ENCODE measurements around the gene AKR1C4.
"Not testable (repeated sequence)": the region's sequence is repeated elsewhere in the genome, so short reads cannot be mapped to it uniquely, and the experiment has no call there.

The AKR1C4 gene

GRCh38 chr10:5209776-5210175, 13.1 kb downstream of the AKR1C4 start:
- DNase-seq: not testable (repeated sequence)

DNA sequence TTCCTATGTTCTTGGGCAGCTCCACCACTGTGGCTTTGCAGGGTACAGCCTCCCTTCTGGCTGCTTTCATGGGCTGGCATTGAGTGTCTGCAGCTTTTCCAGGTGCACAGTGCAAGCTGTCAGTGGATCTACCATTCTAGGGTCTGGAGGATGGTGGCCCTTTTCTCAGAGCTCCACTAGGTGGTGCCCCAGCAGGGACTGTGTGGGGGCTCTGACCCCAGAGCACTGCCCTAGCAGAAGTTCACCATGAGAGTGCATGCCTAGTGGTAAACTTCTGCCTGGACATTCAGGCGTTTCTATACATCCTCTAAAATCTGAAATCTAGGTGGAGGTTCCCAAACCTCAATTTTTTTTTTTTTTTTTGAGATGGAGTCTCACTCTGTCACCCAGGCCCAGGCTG, 13.6 kb downstream of the AKR1C4 start:
- not testable (repeated sequence) for DNase-seq

DNA sequence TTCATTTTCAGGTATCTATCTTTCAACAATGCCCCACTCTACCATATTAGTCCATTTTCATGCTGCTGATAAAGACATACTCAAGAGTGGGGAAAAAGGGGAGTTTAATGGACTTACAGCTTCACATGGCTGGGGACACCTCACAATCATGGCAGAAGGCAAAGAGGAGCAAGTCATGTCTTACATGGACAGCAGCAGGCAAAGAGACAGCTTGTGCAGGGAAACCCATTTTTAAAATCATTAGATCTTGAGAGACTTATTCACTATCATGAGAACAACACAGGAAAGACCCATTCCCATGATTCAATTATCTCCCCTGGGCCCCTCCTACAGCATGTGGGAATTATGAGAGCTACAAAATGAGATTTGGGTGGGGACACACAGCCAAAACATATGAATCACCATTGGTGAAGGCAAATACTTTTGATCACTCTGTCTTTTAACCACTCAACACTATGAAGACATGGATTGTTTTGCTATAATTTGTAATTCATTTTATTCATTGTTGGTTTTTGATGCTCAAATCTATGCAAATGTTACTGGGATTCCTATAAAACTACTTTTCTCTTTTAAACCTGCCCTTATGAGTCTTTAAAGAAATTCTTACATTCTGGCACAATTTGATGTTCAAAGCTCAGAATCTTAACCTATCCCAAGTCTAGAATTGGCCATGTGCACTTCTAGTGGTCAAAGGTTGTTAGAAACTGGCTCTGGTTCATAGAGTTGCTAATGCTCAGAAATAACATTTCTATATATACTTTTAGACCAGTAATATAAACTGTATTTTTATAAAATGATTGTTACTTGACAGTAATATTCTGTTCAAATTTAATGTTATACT, 15.3 kb downstream of the AKR1C4 start:
- no peak for DNase-seq

- no peak for DNase-seq
Measured at GRCh38 chr10:5216801-5217200, 20.2 kb downstream of the AKR1C4 start.

GRCh38 chr10:5219262-5219661, 22.6 kb downstream of the AKR1C4 start:
- no peak for DNase-seq

- not testable (repeated sequence) for DNase-seq
Measured at GRCh38 chr10:5222942-5223341, 26.3 kb downstream of the AKR1C4 start.

- no peak for DNase-seq
Measured at GRCh38 chr10:5229019-5229418, 32.4 kb downstream of the AKR1C4 start.

DNA sequence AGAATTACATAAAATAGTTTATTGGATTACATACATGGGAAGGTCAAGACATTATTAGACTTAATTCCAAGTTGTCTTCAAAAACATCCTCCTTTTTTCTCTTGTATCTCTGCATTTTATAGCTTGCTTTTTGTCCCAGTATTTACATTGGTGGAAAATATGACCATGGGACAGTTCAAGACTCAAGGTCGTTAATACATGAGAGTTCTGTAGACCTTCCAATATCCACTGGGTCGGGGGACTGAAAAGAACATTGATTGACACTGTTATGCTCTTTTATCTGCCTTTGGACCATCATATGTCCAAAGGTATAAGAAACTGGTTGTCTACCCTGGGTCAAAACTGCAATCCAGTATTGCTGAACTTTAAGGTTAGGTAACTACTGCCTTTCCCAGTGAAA, 36.7 kb downstream of the AKR1C4 start:
- no peak for DNase-seq

GRCh38 chr10:5234106-5234860, 37.6 kb downstream of the AKR1C4 start:
- DNase-seq: no peak

GRCh38 chr10:5237541-5237940, 40.9 kb downstream of the AKR1C4 start:
- DNase-seq: not testable (repeated sequence)

- no peak for DNase-seq
Measured at GRCh38 chr10:5242585-5242984, 45.9 kb downstream of the AKR1C4 start.

DNA sequence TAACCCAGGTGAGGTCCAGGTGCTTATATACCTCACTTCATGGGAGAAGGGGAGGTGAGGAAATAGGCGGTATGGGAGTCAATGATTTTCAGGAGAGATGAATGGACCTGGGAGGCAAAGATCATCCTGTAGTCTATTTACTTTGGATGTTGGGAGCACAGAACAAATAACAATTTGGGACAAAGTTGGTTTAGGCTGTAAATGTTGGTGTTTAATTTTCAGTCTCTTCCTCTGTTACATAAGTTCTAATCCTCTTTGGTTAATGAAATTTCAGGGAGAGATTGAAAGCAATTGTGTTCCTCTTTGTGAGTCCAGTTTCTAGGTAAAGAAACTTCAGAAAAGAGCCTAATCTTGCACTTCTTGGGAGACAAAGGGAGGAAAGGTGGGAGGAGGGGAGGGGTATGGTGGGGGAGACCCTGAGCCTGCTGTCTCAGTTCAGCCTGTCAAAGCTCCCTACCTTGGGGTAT, 46.9 kb downstream of the AKR1C4 start:
- no peak for DNase-seq

DNA sequence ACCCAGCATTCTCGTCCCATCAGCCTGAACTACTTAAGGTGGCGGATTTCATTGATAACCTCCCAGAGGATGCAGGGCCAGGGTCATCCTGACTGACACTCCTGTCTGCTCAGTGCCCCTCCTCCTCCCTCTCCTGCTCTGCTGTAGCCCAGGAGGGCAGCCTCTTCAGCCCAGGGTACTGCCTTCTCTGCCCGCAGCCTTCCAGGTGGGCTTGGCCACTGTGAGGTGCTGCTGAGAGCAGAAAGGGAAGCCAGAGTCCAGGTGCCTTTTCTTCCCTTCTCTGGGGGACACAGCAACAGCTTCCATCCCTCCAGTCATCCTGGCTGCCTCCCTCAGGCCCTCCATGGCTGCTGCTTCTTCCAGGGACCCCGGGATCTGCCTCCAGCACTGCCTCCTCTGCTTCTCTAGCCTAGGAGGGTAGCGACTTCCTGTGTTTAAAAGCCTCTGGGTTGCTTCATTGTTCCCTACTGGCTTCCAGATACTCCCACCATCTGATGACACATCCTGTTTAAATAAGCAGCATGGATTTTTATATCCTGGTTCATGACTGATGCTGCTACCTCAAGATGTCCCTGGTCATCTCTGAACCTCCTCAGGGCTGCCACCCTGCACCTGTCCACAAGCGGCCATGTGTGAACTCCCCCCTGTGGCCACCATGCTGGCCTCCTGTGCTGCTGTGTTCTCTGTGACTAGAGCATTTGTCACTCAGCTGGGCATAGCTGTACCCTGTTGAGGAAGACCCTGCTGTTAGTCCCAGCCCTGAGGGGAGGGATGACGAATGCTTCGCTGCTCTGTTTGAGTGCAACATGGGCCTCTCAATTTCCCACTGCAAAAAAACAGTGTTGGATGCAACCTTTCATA, 55.8 kb downstream of the AKR1C4 start:
- no peak for DNase-seq

DNA sequence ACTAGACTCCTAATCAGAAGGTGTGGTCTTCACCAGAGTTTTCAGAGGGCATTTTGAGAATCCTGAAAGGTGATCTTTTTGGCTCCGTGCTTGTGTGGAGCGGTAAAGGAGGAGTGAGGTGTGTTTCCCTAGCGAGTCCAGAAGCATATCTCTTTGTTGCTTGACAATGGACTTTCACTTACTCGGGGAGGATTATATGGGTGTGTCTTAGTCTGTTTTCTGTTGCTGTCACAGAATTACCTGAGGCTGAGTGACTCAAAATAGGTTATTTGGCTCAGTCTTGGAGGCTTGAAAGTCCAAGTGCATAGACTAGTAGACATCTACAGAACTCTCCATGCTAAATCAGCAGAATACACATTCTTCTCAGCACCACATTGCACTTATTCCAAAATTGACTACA, 57.9 kb downstream of the AKR1C4 start:
- DNase-seq: no peak

DNA sequence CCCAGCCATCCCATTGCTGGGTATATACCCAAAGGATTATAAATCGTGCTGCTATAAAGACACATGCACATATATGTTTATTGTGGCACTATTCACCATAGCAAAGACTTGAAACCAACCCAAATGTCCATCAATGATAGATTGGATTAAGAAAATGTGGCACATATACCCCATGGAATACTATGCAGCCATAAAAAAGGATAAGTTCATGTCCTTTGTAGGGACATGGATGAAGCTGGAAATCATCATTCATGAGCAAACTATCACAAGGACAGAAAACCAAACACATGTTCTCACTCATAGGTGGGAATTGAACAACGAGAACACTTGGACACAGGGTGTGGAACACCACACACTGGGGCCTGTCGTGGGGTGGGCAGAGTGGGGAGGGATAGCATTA, 61.1 kb downstream of the AKR1C4 start:
- not testable (repeated sequence) for DNase-seq

DNA sequence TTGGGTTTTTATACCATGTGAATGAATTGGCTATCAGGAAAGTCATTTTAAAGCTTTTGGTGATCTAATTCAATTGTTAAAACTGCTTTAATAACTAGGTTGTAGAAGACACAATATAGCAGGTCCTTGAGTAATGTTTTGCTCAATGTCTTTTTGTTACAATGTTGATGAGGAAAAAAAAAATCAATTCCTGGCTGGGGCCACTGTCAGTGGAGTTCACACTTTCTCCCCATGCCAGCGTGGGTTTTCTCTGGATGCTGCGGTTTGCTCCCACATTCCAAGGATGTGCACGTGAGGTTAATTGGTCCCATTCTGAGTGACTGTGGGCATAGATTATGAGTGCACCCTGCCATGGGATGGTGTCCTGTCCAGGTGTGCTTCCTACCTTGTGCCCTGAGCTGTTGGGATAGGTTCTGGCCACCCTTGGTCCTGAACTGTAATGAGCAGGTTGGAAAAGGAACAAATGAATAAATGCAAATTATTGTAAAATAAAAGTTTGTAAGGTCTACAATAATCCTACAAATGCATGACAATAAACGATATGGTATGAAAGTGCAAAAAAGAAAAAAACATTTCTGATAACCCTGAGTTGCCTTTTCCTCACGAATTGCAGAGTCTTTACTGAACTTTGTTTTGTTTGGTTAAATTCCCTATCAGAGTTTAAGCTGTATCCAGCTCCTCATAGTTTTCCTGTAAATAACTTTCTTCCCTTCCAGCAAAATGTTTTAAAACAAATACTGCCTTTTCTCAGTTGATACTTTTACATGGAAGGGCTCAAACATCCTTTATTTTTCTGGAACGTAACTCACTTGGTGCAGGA, 62.7 kb downstream of the AKR1C4 start:
- DNase-seq: no peak

DNA sequence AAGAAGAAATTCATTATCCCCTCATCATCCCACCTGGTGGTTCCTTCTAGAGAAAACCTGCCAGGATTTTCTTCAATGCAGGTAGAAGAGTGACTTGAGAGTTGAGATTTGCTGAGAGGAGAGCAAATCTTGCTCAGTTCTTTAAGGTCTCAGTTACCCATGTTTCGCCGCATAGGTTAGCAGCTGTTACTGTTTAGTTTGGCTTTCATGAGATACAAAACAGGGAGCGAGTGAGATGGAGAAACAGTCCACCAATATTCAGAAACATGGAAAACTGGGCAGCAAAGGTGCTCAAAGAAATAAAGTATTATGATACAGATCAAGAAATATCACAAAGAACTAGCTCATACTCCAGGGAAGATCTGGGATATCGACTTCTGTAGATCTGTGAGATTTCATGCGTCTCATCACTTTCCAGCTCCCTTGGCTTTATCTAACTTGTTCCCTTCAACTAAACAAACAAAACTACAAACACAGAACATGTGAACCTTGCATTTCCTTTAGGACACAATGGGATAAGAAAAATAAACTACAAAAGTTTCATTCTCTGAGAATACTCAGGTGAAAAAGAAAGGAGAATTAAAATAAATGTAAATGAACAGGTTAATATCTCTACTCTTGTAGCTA, 63.4 kb downstream of the AKR1C4 start:
- DNase-seq: no peak

DNA sequence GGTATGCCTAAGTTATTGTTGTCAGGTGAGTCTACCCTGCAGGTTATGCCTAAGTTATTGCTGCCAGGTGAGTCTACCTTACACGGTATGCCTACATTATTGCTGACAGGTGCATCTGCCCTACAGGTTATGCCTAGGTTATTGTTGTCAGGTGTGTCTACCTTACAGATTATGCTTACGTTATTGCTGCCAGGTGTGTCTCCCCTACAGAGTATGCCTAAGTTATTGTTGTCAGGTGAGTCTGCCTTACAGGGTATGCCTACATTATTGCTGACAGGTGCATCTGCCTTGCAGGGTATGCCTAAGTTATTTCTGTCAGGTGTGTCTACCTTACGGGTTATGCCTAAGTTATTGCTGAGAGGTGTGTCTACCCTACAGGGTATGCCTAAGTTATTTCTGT, 64.2 kb downstream of the AKR1C4 start:
- no peak for DNase-seq

DNA sequence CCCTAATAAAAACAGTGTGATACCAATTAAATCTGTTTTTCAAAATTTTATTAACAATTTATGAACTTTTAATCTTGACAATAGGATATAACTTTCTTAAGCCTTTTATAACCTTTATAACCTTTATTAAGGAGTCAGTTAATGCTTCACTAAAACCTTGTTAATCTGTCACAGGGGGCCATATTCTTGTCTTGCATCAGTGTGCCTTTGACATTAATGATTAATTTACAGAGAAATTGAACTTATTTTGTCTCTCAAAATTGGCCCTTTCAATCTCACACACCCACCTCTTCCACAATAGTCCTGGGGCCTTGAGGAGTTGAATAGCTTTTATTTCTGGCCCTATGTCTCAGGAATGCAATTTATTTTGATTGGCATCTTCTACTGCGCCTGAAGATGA, 68.5 kb downstream of the AKR1C4 start:
- DNase-seq: no peak

DNA sequence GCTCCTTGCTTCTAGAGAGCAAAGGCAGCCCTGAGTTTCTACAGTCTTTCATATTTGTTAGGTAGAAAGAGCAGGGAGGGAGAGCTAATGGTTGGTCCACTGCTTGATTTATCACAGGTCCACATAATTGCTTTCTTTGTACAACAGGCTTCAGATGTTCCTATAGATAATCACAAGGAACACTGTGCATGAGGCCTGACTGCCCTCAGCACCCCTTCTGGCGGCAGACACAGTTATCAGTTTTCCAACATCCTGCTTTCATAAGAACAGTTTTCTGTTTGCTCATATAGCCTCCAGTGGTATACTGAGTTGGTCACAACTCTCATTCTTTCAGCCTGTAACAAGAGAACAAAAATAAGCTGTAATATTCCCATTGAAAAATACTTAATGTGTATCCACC, 69.7 kb downstream of the AKR1C4 start:
- no peak for DNase-seq

GRCh38 chr10:5266804-5267203, 70.2 kb downstream of the AKR1C4 start:
- no peak for DNase-seq

GRCh38 chr10:5268234-5268633, 71.6 kb downstream of the AKR1C4 start:
- no peak for DNase-seq
